ENCODE results near the gene FANCD2.

DNA sequence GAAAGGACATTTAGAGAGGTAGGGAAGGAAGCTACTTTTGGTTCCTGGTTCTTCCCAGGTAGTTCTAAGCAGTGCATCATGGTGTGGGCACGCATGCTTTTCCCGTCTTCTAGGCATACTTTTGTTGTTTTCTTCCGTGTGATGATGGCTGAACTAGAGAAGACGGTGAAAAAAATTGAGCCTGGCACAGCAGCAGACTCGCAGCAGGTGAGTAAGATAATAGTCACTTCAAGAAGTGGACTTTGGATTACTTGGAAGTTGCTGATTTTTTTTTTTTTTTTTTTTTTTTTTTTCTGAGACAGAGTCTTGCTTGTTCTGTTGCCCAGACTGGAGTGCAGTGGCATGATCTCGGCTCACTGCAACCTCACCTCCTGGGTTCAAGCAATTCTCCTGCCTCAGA is 63.9 kb downstream of the FANCD2 start:
- TF ChIP-seq, protein P1, sequence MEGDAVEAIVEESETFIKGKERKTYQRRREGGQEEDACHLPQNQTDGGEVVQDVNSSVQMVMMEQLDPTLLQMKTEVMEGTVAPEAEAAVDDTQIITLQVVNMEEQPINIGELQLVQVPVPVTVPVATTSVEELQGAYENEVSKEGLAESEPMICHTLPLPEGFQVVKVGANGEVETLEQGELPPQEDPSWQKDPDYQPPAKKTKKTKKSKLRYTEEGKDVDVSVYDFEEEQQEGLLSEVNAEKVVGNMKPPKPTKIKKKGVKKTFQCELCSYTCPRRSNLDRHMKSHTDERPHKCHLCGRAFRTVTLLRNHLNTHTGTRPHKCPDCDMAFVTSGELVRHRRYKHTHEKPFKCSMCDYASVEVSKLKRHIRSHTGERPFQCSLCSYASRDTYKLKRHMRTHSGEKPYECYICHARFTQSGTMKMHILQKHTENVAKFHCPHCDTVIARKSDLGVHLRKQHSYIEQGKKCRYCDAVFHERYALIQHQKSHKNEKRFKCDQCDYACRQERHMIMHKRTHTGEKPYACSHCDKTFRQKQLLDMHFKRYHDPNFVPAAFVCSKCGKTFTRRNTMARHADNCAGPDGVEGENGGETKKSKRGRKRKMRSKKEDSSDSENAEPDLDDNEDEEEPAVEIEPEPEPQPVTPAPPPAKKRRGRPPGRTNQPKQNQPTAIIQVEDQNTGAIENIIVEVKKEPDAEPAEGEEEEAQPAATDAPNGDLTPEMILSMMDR (IDR thresholded peaks at IDR 0.05), result no peak
- no peak for TF ChIP-seq EP300 (IDR thresholded peaks at IDR 0.05)
- TF ChIP-seq POLR2AphosphoS5 (IDR thresholded peaks at IDR 0.05), result no peak
- no peak for TF ChIP-seq POLR2A (IDR thresholded peaks at IDR 0.05)
